HG03039 (cell line): ENCODE measurements around the gene ADCY2.

ENCODE experiments used
- ATAC-seq: cut with Tn5 transposase; IDR thresholded peaks from one replicate; pipeline ENCODE4 v1.9.1; 2021; ENCODE audit warnings: mild to moderate bottlenecking, moderate library complexity; ENCODE audit not compliant: unreplicated experiment

The ADCY2 gene

GRCh38 chr5:7650755-7651154 is 254.8 kb downstream of the ADCY2 start:
- no peak for ATAC-seq

DNA sequence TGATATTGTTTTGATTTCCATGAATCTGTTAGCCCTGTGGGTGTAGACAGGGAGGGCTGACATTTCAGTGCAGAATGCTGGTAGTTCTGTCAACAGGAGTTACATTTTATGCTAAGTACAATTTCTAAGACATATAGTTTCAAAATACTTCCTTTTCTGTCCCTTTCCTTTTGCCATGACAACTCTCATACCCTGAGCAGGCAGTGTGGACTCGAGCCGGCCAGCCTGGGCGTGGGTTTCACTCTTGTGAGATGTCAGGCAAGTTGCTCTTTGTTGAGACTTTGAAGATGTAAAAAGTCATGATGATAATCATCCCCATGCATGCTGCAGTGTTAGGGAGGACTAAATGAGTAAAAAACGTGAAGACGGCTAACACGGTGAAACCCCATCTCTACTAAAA is 257.1 kb downstream of the ADCY2 start:
- no peak for ATAC-seq

DNA sequence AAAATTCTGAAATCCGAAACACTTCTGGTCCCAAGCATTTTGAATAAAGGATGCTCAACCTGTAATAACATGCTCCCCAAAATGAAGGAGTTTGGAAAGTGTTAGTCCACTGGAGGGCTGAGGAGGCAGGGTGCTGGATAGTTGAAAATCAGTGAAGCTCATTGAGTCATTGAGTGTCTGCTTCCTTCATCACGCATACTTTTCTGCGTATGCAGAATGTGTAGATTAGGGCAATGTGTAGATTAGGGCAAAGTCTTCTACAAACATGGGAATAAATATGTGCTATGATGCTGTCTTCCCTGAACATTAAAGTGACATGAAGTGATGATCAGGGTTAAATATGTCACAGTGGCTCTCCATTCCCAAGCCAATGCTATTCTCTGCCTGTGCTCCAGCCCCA is 261.2 kb downstream of the ADCY2 start:
- ATAC-seq: no peak

GRCh38 chr5:7659420-7659819 is 263.5 kb downstream of the ADCY2 start:
- no peak for ATAC-seq

DNA sequence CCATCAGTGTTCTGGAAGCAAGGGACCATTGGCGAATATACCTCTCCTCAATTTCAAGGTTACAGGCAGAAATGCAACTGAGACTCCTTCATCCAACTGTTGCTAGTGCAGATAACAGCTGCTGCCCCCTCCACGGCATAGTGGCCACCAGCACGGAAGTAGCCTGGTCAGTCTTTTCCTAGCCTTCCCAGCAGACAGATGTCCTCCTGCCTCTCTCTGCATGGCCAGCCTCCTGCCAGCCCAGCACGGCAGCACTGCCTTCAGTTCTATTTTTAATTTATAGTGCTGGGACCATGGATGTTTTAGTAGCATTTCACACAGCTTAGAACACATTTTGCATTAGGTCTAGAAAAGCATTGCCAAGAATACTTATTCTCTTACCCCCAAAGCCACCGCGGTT is 266.4 kb downstream of the ADCY2 start:
- ATAC-seq: no peak

DNA sequence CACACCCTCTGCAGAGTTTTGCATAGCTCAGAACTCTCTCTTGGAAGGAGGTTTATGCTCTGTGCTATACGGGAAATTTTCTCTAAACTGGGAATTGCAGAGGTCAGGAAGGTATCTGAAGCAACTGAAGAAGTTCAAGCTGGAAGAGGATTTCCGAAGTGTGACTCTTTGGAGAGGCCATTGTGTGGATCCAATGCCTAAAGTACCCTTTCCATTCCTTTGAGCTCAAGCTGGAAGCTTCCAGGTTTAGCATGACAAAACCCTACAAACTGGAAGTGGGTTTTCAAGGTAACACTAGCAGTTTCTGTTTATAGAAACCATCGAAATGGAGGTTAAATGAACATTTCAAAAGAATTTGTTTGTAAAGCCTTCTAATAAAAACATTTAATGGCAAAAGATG is 267.9 kb downstream of the ADCY2 start:
- ATAC-seq: no peak

DNA sequence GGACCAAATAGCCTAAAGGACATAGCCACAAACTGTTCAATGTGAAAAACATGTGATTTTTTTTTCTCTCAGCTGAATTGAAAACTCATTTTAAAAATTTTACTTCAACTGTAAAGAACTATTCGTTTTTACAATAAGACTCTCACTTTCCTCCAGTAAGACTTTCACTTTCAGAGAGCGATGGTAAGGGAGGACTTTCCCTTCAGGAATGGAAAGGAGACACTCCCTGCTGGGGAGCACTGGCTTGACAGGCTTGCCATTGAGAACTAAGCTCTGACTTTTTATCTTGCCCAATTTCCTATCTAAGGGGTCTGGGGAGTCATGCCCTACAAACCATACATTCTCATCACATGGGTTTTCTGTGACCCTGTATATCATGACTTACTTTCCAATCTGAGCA is 268.3 kb downstream of the ADCY2 start:
- ATAC-seq: no peak

- ATAC-seq: no peak
Measured at GRCh38 chr5:7667216-7667767, 271.4 kb downstream of the ADCY2 start.

DNA sequence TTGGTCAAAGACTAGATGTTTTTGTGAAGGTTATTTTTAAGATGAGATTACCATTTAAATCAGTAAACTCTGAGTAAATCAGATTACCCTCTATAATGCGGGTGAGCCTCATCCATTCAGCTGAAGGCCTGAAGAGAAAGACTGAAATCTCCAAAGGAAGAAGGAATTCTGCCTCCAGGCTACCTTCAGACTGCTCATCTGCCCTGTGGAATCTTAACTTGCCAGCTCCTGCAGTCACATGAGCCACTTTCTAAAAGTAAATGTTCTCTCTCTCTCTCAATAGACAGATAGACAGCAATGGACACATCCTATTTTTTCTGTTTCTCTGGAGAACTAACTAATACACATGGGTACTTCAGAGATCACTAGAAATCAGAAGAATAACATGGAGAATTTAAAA is 272.2 kb downstream of the ADCY2 start:
- no peak for ATAC-seq

- ATAC-seq: no peak
Measured at GRCh38 chr5:7668627-7669026, 272.7 kb downstream of the ADCY2 start.

- no peak for ATAC-seq
Measured at GRCh38 chr5:7671381-7671993, 275.5 kb downstream of the ADCY2 start.

GRCh38 chr5:7673658-7674057 is 277.7 kb downstream of the ADCY2 start:
- ATAC-seq: no peak

DNA sequence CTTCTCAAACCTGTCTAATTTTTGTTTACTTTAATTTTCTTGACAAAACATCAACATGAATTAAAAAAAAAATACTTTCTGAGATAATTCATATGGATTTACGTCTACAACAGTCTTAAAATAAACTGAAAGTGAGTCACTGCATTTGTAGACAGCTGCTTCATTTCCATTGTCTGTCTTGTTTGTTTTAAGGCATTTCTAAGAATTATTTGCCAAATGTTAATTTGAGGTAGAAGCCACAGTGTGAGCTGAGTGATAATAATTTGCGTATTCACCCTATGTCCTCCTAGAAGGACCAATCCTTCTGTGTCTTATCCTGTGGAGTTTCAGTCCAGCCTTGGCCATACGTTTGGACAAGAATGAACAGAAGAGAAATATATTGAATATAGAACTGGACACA is 280.5 kb downstream of the ADCY2 start:
- no peak for ATAC-seq

- no peak for ATAC-seq
Measured at GRCh38 chr5:7678030-7678429, 282.1 kb downstream of the ADCY2 start.

DNA sequence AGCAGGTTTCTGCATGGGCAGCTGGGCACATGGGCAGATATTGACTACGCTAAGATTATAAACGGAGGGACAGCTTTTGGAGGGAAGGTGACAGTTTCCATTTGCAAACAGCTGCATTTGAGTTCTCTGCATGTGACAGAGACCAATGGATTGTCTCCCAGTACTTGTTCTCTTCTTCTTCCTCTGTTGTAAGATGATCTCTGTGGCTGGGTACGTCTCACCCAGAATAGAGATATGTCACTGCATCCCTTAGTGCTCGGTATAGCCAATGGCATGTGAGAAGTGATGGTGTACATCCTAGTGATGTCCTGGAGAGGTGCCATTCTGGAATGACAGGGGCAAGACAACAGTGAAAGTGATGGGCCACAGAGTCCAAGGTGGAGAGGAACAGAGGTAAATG is 283.7 kb downstream of the ADCY2 start:
- ATAC-seq: no peak

- no peak for ATAC-seq
Measured at GRCh38 chr5:7680260-7680659, 284.3 kb downstream of the ADCY2 start.

DNA sequence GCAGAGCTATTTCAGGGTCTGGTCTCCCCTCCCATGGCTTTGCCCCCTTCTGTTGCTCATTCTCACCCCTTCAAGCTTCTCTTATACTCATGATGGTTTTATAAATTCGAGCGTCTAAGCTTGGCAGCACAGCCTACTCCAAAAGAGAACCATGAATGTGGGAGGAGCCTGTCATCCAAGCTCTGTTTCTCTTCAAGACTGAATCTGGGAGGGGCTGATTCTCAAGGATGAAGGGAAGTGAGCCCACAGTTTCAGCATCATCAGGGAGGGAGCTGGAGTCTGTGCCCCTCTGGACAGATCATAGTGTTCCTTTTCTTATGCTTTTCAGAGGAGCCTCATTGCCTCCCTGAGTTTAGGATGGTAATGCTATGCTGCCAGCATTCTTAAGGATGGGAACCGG is 286.4 kb downstream of the ADCY2 start:
- ATAC-seq: no peak

DNA sequence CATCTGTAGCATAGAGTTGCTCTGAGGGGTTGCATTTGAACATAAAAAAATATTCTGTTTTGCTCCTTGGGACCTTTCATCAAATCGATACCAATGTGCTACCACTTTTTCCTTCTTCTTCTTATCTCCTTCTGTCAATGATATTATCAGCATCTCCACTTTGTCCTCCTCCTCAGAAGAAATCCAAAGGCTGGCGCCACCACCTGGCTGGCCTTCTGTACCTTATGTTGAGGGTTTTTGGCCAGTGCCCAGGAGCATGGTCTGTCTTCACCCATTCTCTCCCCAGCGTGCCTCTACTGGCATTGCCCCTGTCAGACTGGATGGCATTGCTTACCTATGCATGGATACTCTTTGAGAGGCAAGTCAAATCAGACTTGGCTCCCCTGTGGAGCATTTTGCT is 287.8 kb downstream of the ADCY2 start:
- no peak for ATAC-seq

- ATAC-seq: no peak
Measured at GRCh38 chr5:7684826-7685225, 288.9 kb downstream of the ADCY2 start.

GRCh38 chr5:7686794-7687193 is 290.9 kb downstream of the ADCY2 start:
- ATAC-seq: no peak

DNA sequence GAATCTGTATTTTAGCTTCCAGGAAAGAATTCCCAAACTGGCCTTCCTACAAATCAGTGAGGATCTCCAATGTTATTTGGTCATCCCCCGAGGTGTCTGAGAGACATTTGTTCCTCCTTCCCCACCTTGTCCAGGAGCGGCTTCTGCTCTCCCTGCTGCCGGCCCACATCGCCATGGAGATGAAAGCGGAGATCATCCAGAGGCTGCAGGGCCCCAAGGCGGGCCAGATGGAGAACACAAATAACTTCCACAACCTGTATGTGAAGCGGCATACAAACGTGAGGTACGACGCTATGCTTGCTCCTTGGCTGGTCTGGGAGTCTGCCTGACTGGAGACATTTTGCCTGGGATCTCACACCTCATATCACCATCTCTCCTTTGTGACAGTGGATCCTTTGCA is 294.6 kb downstream of the ADCY2 start:
- no peak for ATAC-seq

DNA sequence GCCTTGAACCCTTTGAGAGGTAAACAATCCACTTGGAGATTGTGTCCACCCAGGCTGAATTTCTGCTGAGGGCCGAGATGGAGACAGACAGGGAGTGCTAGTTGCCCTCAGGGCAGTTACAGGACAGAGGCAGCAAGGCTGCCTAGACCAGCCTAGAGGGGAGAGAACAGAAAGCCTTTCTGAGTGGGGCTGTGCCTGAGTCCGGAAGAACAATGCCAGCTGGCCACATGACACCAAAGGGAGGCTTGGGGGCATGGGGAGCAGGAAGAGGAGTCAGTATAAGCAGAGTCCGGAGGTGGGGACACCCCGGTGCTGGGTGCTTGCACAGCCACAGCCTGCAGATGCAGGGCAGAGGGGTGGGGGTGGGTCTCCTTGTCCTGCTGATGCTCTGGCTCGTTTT is 309.3 kb downstream of the ADCY2 start:
- ATAC-seq: no peak

DNA sequence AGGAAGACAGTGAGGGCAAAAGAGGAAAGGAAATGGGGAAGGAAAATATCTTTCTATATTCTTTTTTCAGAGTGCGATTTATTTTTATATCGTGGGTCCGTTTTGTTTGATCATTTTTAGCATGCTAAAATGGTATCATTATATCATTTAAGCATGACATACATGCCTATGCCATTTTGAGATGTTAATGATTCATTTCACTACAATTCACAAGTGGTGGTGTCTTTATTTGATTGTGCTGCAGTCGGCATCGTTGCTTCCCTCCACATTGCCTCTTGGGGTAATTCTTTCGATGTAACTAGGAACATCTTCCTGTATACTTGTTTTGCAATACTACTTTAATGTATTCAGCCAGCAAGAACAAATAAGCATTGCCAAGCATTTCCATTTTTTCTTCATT is 309.8 kb downstream of the ADCY2 start:
- no peak for ATAC-seq
